AML-193 (cell line): ENCODE results near the gene INPP4A.

ENCODE experiments used
- DNase-seq, 2 experiments: peaks; one replicate each; lab custom pipeline; 2025; lab: John Stamatoyannopoulos, UW

Gene INPP4A

DNA sequence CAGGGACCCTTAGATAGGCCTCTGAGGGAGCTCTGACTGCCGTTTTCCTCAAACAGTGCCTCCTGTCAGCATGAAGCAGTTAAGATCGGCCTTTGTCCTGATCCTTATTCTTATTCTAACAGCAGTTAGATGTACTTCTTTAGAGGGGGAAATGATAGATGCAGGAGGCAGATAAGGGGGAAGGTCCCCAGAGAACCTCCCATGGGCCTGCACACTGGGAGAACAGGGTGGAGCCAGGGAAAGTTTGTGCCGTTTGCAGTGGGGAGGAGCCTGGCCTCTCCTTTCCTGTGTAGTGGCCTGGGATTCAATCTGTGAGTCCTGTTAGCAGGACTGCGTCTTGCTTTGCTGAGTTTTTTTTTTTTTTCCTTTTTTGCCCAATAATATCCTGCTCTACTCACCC is 7.9 kb upstream of the INPP4A start:
- DNase-seq, result no peak

DNA sequence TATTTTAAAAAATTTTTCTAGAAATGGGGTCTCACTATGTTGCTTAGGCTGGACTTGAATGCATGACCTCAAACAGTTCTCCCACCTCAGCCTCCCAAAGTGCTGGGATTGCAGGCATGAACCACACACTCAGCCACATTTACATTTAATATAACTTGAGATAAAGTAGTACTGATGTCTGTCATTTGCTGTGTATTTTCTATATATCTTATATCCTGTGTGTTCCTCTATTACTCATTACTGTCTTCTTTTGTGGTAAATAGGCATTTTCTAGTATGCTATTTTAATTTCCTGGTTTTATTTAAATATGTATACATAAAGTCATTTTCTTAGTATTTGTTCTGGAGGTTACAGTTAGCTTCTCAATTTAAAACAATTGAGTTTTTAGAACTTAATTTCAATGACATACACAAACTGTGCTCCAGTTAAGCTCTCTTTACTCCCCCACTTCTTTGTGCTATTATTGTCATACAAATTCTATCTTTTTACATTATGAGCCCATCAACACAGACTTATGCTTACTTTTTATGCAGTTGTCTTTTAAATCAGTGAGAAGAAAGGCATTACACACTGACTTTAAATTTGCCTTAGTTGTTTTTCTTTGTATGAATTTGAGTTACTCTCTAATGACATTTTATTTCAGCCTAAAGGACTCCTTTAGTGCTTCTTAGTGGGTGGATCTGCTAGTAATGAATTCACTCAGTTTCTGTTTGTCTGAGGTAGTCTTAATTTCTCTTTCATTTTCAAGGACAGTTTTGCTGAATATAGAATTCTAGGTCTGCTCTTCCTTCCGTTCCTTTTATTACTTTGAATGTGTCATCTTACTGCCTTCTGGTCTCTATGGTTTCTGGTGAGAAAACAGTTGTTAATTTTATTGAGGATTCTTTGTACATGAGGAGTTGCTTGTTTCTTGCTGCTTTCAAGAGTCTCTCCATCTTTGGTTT is 6.2 kb upstream of the INPP4A start:
- DNase-seq, result no peak

DNA sequence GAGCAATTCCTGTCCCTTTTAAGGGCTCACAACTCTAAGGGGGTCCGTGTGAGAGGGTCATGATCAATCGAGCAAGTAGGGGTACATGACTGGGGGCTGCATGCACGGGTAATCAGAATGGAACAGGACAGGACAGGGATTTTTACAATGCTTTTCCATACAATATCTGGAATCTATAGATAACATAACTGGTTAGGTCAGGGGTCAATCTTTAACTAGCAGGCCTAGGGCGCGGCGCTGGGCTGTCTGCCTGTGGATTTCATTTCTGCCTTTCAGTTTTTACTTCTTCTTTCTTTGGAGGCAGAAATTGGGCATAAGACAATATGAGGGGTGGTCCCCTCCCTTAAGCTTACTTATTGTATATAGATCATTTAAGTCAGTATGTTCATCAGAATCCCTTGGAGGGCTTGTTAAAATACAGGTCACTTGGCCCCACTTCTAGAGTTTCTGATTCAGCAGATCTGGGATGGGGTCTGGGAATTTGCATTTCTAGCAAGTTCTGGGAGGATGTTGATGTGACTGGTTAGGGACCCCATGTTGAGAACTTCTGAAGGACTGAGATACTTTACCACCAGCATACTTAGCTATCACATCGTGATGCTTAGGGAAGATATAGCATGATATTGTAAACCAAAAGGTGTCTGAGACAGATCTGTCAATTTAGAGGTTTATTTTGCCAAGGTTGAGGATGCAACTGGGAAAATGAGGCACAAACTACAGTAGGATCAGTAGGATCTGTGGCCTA is 2.8 kb upstream of the INPP4A start:
- DNase-seq, result no peak

DNA sequence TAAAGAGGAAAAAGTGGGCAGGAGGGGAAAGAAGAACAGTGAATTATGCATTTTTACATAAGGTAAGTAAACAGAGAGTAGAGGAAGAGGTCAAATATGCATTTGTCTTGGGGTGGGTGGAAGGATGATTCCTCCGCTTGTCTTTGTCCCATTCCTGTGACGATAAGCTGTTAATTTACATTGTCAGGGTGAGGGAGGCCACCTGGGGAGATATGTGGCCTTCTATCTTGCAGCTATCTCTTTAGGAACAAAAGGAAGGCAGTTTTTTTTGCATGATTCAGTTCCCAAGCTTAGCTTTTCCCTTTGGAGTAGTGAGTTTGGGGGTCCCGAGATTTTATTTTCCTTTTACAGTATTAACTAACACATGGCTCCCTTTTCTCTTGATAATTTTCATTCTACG is 2.2 kb upstream of the INPP4A start:
- DNase-seq, result no peak

GRCh38 chr2:98445177-98445682 is 572 bp downstream of the INPP4A start:
- no peak for DNase-seq

- peak in 1 of 2 experiments; percentile 7 for DNase-seq
Measured at GRCh38 chr2:98445683-98446581, 1.3 kb downstream of the INPP4A start.

GRCh38 chr2:98446850-98447249 is 2.2 kb downstream of the INPP4A start:
- no peak for DNase-seq

- no peak for DNase-seq
Measured at GRCh38 chr2:98448441-98449145, 3.9 kb downstream of the INPP4A start.

DNA sequence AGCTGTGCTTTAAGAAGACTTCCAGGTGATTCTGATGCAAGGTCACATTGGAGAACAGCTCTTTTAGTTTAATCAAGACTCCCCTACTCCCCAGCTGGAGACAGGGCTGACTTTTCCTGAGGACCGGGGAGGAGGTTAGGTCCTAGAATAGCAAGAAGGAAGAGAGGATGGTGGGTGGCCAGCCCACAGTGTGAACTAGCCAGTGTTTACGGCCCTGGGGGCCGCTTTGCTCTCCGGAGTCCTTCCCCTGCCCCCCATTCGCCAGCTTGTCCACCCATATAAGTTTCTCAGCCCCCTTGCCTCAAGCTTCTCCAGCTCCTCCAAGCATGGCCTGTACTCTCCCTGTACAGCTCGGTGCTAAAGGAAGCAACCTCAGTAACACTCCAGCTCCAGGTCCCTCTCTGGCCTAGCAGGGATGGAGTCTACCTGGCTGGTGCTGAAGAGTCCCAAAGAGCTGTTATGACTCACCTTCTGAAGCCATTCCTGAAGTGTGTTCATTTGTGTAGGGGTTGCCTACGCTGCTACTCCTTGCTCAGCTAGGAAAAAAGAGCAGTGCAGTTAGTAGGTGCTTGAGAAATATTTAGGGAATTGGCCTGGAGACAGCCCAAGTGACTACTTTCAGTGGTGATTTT is 7.9 kb downstream of the INPP4A start:
- DNase-seq, result no peak

DNA sequence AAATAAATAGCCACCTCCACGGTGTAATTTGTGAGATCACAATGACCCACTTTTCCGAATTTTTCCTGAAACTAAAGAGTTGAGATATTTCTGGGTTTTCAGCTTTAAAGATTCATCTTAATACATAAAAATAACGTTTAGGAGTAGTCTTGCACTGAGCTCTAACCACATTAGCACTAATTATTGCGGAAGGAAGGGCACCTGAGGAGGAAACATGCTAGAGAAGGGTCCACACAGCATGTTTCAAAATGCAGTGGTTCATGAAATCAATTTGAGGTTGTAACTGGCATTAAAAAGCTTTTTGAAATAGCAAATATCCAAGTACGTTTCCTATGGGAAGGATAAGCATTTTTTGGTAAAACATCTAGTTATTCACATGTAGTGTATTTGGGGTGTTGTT is 8.4 kb downstream of the INPP4A start:
- DNase-seq, result no peak

DNA sequence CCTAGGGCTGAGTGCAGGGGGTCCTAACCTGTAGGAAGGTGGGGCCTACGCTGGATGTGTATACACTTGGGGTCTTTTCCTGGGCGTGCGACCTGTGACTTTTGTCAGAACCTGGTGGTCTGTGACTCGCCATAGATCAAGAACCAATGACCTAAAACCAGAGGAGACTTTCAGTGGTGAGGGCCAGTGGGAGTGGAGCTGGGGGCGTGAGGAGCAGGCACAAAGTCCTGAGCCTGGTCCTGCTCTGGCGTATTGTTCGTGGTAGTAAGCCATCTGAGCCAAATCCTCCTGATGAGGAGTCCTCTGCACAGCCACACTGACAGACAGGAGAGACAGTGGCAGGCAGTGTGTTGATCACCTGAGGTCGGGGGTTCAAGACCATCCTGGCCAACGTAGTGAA is 8.9 kb downstream of the INPP4A start:
- no peak for DNase-seq

- no peak for DNase-seq
Measured at GRCh38 chr2:98454073-98454472, 9.4 kb downstream of the INPP4A start.

- DNase-seq, result peak; percentile 20 to 47
Measured at GRCh38 chr2:98454500-98455235, 10.0 kb downstream of the INPP4A start.

DNA sequence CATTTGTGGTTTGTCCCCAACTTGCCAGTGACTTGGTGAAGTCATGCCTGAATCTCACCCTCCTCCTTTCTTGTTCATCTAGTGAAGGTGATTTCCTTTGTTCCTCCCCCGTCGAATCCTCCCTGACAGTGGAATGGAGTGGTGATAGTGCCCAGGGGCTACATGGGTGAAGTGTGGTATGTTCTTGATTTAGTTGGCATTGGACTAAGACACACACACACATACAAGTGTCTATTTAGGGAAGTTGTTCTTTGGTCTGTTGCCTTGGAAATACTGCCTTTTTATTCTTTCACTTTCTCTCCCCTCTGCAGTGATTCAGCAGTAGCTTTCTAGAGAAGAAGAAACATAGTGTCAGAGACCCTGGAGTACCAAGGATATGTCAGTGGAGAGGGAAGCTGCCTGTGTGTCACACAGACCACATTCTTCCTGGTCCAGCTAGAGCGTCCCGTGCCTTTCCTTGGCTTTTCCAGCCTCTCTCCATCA is 10.9 kb downstream of the INPP4A start:
- peak; percentile 66 to 73 for DNase-seq

GRCh38 chr2:98457045-98457696 is 12.5 kb downstream of the INPP4A start:
- DNase-seq, result no peak

DNA sequence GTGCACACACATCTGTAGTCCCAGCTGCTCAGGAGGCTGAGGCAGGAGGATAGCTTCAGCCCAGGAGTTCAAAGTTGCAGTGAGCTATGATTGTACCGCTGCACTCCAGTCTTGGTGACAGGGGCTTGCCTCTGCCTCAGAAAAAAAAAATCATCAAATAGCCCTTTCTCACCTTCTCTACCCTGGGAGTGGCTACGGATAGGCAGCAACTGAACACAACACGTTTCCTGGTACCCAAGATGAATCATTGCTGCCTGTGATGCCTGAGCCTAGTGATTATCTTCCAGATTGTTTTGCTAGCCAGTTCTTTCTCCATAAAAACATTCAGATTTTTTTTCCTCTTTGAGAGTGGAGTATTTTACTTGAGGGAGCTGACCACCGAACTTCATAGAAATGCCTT is 13.5 kb downstream of the INPP4A start:
- no peak for DNase-seq

DNA sequence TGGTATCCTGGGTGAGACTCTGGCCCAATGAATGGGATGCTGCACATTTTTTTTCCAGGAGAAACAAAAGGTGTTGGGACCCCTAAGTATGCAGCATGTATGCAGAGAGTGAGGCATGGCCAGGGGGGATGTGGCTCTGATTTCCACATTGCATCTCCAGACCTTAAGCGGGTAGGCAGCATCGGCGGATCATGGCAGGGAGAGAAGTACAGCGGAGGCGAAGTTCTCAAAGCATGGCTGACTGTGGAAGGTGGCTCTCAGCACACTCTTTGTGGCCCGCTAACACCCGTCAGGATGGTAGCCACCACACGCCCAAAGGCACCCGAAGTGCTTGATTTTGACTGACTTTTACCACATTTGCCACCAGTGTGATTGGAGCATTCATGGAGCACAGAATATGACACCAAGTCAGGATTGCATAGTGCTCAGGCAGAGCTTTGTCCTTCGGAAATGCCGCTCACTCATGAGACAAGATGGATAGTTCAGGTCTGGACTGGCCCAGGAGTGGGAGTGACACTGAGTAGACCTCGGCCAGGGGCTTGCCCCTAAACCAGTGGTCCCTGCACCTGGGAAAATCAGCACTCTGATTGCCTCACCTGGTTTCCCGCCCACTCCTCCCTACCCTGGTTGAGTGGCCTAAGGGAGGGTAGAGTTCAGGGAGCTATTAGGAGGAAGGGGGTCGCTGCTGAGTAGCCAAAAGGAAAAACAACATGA is 14.2 kb downstream of the INPP4A start:
- no peak for DNase-seq

- DNase-seq, result peak in 1 of 2 experiments; percentile 4
Measured at GRCh38 chr2:98459496-98460175, 15.0 kb downstream of the INPP4A start.
